ENCODE data around the gene MBD6.
"Not testable (repeated sequence)": the region's sequence is repeated elsewhere in the genome, so short reads cannot be mapped to it uniquely, and the experiment has no call there.

MBD6 gene

DNA sequence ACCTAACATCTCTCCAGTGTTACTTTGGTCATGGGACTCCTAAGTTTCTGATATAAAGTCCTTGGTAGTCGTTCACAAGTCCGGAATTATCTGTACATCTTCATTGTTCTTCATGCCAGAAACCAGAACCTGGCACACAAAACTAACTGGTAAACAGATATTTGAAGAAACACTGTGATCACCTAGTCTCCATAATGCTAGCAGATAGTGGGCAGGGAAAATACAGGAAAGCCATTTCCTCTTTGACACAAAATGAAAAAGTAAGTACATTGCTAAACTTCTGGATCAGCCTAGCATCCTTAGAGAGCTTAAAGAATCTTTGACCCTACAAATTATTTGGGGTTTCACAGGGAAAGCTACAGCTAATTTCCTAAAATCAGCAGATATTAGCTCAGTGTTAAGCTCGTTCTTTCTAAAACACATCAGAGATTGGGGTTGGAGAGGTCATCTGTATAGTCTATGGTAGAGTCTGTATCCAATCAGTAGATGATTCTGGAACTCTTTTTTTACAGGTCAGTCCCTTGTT lies 7.2 kb upstream of the MBD6 start:
- POLR2A ChIA-PET: interaction anchor here (1.1 to 1.6 kb wide), 2 partner anchors 11 to 57 kb away, joined by 3 to 5 read pairs; no protein-coding TSS in a partner anchor
- CTCF ChIA-PET: interaction anchor here (1.1 to 2.1 kb wide), 5 partner anchors 14 to 117 kb away, joined by 3 to 7 read pairs (median 4); partner anchors contain the start of genes B4GALNT1 and GLI1
- no peak for DNase-seq (ENCODE audit: low read depth, low spot score)
- H3K4me3 ChIP-seq (ENCODE audit: low read depth, low read length): no peak overlapping the region
- TF ChIP-seq, protein P1, sequence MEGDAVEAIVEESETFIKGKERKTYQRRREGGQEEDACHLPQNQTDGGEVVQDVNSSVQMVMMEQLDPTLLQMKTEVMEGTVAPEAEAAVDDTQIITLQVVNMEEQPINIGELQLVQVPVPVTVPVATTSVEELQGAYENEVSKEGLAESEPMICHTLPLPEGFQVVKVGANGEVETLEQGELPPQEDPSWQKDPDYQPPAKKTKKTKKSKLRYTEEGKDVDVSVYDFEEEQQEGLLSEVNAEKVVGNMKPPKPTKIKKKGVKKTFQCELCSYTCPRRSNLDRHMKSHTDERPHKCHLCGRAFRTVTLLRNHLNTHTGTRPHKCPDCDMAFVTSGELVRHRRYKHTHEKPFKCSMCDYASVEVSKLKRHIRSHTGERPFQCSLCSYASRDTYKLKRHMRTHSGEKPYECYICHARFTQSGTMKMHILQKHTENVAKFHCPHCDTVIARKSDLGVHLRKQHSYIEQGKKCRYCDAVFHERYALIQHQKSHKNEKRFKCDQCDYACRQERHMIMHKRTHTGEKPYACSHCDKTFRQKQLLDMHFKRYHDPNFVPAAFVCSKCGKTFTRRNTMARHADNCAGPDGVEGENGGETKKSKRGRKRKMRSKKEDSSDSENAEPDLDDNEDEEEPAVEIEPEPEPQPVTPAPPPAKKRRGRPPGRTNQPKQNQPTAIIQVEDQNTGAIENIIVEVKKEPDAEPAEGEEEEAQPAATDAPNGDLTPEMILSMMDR (IDR thresholded peaks at IDR 0.05; ENCODE audit: insufficient read depth, low read length, missing control alignments): no peak

DNA sequence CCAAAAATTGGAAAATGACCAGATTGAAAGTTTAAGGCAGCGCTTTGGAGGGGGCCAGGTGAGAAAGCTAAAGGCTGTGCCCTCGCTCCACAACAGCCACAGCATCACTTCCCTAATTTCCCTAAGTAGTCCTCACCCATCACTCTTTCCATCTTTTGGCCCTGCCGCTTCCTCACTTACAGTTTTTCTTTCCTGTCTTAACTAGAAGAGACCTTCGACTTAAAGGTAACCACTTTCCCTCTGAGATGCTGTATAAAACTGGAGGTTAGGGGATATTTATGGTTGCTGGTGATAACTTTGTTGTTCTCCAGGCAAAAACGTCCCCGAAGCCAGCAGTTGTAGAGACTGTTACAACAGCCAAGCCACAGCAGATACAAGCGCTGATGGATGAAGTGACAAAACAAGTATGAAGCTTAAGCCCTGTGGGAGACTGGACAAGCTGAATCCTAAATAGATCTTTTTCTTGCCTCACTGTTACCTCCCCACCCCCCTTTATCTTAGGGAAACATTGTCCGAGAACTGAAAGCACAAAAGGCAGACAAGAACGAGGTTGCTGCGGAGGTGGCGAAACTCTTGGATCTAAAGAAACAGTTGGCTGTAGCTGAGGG lies 6.6 kb upstream of the MBD6 start:
- CTCF ChIA-PET: interaction anchor here (1.1 to 2.1 kb wide), 5 partner anchors 18 to 274 kb away, joined by 3 to 7 read pairs (median 4); partner anchors contain the start of genes B4GALNT1 and GLI1
- POLR2A ChIA-PET: interaction anchor here (1.1 to 1.6 kb wide), 2 partner anchors 11 to 57 kb away, joined by 3 to 5 read pairs; no protein-coding TSS in a partner anchor
- TF ChIP-seq, protein P1 (IDR thresholded peaks at IDR 0.05; ENCODE audit: insufficient read depth, low read length, missing control alignments): no peak
- H3K4me3 ChIP-seq (ENCODE audit: low read depth, low read length): no peak overlapping the region
- no peak for DNase-seq (ENCODE audit: low read depth, low spot score)

DNA sequence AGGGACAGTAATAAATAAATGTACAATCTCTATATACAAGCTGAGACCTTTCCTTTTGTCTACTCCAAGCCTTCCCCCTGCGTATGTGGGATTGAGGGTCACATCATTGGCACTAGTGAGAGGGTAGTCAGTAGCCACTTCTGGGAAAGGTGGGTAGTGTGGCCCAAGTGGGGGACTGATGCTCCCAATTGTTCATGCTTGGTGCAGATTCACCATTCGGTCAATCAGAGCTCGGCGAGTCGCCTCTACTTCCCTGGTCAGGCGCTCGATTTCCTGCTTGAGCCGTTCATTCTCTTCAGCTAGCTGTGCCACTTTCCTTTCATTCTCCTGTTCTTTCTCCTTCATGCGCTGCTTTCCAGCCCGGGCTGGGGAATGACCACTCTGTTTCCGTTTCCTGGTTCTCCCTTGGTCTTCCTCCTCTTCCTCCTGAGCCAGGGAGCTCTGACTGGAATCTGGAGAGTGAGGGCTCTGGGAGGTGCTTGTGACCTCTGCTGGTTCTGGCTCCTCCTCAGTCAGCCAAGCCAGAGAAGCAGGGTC lies 5.9 kb upstream of the MBD6 start:
- no peak overlapping the region for H3K4me3 ChIP-seq (ENCODE audit: low read depth, low read length)
- no peak for DNase-seq (ENCODE audit: low read depth, low spot score)
- ChIA-PET POLR2A (interaction anchor here (1.5 to 2.0 kb wide), 3 partner anchors 10 to 58 kb away, joined by 4 to 10 read pairs (median 5); partner anchors contain the start of gene GLI1), CTCF (interaction anchor here (0.7 to 2.1 kb wide), 8 partner anchors 12 to 274 kb away, joined by 3 to 7 read pairs (median 4); partner anchors contain the start of genes B4GALNT1 and GLI1)
- TF ChIP-seq, protein P1 (IDR thresholded peaks at IDR 0.05; ENCODE audit: insufficient read depth, low read length, missing control alignments): no peak

DNA sequence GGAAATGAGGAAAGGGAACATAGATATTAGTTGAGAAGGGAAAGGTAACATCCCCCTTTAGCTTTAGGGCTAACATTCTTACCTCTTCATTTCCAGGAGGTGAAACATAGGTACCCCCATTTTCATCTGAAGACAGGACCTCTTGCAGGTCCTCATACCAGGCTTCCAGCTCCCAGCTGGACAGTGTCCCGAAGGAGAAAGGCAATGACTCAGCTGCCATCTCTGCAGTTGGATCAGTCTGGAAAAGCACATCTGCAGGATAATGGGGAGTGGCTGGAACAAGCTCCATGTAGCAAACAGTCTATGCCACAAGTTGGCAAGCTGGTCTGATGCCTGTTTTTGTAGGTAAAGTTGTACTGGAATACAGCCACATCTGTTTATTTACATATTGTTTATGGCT lies 5.4 kb upstream of the MBD6 start:
- DNase-seq (ENCODE audit: low read depth, low spot score): no peak
- TF ChIP-seq, protein P1 (IDR thresholded peaks at IDR 0.05; ENCODE audit: insufficient read depth, low read length, missing control alignments): no peak
- ChIA-PET CTCF (interaction anchor here (0.7 to 2.0 kb wide), 9 partner anchors 12 to 275 kb away, joined by 3 to 6 read pairs (median 4); partner anchors contain the start of gene B4GALNT1), POLR2A (interaction anchor here (1.5 to 2.0 kb wide), 2 partner anchors 11 to 58 kb away, joined by 4 to 10 read pairs; partner anchors contain the start of gene GLI1)
- H3K4me3 ChIP-seq (ENCODE audit: low read depth, low read length): peak overlapping the region; percentile 32

DNA sequence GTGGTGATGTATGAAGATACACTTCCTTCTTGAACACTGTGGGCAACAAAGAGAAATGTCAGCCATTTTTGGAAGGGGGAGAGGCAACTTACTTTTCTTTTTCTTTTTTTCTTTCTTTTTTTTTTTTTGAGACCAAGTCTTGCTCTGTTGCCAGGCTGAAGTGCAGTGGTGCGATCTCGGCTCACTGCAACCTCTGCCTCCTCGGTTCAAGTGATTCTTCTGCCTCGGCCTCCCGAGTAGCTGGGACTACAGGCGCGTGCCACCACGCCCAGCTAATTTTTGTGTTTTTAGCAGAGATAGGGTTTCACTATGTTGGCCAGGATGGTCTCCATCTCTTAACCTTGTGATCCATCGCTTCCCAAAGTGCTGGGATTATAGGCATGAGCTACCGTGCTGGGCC lies 4.9 kb upstream of the MBD6 start:
- H3K4me3 ChIP-seq (ENCODE audit: low read depth, low read length): peak overlapping the region; percentile 100
- CTCF ChIA-PET: interaction anchor here (0.8 to 2.0 kb wide), 7 partner anchors 13 to 115 kb away, joined by 3 to 6 read pairs (median 4); partner anchors contain the start of gene B4GALNT1
- POLR2A ChIA-PET: interaction anchor here (0.5 to 2.0 kb wide), 6 partner anchors 8 to 217 kb away, joined by 3 to 10 read pairs (median 4); partner anchors contain the start of genes GLI1 and MARS1
- not testable (repeated sequence) for DNase-seq (ENCODE audit: low read depth, low spot score)

DNA sequence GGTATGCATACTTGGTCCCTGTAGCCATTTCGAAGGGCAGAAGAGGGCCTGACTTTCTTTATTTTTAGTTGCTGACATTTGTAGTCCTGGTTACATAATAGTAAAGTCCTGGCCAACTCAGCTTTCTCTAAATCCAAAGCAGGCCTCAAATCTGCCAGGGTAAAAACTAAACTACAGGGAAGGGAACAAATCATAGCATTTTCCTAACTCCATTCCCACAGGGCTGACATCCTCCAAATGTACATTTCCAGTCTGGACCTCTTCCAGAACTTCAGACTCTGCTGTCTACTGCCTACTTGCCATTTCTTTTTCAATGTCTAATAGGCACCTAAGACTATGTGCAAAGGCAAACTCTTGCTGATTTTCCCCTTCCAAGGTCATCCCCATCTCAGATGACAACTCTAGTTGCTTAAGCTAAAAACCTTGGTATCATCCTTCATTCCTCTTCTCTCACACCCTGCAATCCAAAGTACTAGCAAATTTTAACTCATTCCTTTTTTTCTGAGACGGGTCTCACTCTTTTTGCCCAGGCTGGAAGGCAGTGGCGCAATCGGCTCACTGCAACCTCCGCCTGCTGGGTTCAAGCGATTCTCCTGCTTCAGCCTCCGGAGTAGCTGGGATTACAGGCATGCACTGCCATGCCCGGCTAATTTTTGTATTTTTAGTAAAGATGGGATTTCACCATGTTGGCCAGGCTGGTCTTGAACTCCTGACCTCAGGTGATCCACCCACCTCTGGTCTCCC lies 4.3 kb upstream of the MBD6 start:
- CTCF ChIA-PET: interaction anchor here (0.8 to 1.6 kb wide), 5 partner anchors 21 to 64 kb away, joined by 3 to 6 read pairs (median 3); no protein-coding TSS in a partner anchor
- POLR2A ChIA-PET: interaction anchor here (0.7 to 3.0 kb wide), 6 partner anchors 9 to 59 kb away, joined by 3 to 12 read pairs (median 4); partner anchors contain the start of genes DCTN2, GLI1 and MARS1

More for the DNA sequence above, 4.3 kb upstream of the MBD6 start:
- H3K4me3 ChIP-seq (ENCODE audit: low read depth, low read length): peak overlapping the region; percentile 100
- TF ChIP-seq, protein P1 (IDR thresholded peaks at IDR 0.05; ENCODE audit: insufficient read depth, low read length, missing control alignments): no peak
- DNase-seq (ENCODE audit: low read depth, low spot score): no peak

Measured in AG04449 (cell line).